ENCODE data around the gene HIPK2.

DNA sequence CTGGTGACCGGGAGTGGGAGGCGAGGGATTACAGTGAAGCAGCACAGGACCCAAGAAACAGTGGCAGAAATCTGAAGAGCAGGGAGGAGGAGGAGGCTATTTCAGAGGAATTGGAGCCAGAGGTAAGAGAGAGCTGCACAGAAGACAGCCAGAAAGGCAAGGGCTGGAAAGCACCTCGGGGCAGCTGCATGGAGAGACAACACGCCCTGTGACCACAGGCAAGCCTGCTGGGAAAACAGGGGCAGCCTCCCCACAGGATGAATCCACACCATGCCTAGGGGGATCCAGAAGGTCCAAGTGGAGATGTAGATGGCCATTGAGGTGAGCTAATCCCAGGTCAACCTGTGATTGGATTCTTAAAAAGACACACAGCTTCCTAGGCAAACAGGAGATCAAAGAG lies 135.5 kb downstream of the HIPK2 start:
- TF ChIP-seq, protein P1, sequence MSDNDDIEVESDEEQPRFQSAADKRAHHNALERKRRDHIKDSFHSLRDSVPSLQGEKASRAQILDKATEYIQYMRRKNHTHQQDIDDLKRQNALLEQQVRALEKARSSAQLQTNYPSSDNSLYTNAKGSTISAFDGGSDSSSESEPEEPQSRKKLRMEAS (IDR thresholded peaks at IDR 0.05; ENCODE audit: low read depth, low read length) = no peak
- TF ChIP-seq, protein P2, sequence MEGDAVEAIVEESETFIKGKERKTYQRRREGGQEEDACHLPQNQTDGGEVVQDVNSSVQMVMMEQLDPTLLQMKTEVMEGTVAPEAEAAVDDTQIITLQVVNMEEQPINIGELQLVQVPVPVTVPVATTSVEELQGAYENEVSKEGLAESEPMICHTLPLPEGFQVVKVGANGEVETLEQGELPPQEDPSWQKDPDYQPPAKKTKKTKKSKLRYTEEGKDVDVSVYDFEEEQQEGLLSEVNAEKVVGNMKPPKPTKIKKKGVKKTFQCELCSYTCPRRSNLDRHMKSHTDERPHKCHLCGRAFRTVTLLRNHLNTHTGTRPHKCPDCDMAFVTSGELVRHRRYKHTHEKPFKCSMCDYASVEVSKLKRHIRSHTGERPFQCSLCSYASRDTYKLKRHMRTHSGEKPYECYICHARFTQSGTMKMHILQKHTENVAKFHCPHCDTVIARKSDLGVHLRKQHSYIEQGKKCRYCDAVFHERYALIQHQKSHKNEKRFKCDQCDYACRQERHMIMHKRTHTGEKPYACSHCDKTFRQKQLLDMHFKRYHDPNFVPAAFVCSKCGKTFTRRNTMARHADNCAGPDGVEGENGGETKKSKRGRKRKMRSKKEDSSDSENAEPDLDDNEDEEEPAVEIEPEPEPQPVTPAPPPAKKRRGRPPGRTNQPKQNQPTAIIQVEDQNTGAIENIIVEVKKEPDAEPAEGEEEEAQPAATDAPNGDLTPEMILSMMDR (IDR thresholded peaks at IDR 0.05; ENCODE audit: low read depth, low read length) = no peak
- TF ChIP-seq POLR2A (IDR thresholded peaks at IDR 0.05; ENCODE audit: extremely low read depth, insufficient read length) = no peak

Data from NB4 (cell line).